GM19372 (cell line): ENCODE measurements around the gene ZMIZ2.

ENCODE experiments used
- ATAC-seq: cut with Tn5 transposase; IDR thresholded peaks from one replicate; pipeline ENCODE4 v1.9.1; 2021; ENCODE audit warnings: mild to moderate bottlenecking, low read depth, moderate library complexity; ENCODE audit not compliant: unreplicated experiment

ZMIZ2 gene

DNA sequence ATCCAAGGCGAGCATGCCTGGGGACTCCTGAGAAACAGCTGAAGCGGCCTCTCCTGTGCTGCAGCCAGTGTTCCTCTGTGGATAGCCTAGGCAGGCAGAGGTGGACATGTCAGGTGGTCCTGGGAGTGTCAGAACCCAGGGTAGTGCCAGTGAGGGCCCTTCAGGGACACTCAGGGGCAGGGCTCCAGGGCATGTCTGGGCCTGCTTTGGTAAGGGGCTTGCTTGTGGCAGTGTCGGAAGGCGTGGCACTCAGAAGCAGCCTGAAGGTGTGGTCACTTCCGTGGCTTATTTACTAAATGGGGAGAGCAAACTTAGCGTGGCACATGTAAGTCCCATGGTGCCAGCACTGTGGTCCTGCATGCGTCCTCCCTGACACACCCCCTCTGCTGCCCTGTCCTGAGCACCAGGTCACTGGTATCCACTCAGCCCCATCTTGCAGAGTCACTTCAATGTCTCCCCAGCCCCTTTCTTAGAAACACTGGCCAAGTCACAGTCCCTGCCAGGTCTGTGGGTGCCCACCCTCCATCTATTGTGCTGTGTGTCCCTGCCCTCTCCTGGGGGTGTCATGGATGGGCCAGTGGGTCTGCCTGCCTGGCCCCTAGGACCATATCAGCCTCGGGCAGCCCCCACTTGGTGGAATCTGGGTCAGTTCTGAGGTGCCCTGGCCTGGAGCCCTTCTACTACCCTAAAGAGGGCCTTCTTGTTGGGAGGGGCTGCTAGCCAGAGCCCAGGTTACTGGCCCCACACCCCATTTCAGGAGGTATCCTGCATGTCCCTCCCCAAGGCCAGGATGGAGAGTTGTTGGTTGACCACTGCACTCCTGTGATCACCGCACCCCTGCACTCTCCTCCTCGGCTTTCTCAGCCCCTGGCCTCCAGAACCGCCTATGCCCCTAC, 6.4 kb downstream of the ZMIZ2 start:
- no peak for ATAC-seq

DNA sequence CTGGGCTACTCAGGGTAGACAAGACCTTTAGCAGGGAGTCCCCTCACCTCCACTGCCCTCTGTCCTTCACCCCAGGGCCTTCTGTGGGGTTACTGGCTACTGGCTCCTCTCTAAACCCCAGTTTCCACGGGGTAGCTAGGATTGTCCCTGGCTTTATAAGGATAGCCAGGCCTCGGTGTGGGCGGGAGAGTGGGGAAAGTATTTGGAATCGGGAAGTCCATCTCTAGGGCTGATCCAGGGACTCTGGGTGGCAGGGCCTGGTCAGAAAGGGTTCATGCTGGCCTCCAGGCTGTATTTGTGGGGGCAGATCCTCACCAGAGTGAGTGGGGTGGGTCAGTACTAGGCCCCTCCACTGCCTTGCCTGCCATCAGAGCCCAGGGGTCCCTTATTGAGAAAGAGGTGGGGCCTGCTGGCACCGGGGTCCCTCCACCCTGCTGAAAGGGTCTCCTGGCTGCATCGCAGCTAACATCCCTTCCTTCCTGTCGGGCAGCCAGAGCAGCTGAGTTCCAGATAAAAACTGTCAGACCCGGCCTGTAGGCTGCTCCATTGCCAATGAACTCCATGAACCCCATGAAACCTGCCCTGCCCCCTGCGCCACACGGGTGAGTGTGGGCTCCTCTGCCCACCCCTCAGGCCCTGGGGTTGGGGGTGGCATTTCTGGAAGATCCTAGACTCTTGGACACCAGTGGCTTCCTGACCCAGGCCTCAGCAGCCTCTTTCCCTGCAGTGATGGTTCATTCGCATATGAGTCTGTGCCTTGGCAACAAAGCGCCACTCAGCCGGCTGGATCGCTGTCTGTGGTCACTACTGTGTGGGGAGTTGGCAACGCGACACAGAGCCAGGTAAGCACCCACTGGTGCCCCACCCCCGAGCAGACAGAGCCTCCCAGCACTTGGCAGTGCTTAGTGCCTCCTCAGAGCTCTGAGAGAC, 7.3 kb downstream of the ZMIZ2 start:
- ATAC-seq: no peak

DNA sequence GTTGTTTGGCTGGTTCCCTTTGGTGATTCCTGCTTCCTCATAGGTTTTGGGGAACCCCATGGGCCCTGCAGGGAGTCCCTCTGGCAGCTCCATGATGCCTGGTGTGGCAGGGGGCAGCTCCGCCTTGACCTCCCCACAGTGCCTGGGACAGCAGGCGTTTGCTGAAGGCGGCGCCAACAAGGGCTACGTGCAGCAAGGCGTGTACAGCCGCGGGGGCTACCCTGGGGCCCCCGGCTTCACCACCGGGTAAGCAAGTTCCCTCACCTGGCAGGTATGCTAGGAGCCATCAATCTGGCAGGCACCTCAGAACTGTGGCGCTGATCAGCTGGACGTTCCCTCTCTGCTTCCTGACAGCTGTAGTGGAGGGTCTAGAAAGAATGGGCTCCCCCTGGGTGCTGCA, 8.3 kb downstream of the ZMIZ2 start:
- no peak for ATAC-seq

DNA sequence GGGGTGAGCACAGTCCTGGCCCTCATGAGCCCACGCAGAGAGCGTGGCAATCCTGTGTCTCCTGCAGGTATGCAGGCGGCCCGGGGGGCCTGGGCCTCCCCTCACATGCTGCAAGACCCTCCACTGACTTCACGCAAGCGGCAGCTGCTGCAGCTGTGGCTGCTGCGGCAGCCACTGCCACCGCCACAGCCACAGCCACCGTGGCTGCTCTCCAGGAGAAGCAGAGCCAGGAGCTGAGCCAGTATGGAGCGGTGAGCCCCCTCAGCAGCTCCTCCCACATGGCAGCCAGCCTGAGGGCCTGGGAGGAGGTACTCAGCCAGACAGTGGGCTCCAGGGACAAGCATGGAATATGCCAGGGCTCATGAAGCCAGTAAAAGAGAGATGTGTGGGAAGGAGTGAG, 8.7 kb downstream of the ZMIZ2 start:
- no peak for ATAC-seq

DNA sequence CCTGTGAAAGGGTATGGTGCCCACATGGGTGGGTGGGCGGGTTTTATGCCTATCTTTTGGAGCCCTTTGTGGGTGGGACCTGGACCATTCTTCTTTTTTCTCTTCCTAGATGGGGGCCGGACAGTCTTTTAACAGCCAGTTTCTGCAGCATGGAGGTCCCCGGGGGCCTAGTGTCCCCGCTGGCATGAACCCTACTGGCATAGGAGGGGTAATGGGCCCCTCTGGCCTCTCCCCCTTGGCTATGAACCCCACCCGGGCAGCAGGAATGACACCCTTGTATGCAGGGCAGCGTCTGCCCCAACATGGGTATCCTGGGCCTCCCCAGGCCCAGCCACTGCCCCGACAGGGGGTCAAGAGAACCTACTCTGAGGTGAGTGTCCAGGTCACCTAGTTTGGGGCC, 9.1 kb downstream of the ZMIZ2 start:
- ATAC-seq: no peak

DNA sequence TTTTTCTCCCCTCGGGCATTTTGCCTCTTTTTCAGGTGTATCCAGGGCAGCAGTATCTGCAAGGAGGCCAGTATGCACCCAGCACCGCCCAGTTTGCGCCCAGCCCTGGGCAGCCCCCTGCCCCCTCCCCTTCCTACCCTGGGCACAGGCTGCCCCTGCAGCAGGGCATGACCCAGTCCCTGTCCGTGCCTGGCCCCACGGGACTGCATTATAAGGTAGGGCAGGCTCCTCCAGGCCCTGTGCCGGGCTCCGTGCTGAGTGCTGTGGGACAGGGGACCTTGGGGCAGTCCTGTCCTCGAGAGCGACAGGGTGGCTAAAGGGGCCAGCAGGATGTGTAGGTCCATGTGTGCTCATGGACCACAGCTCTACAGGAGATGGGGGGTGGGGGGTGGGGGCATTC, 10.6 kb downstream of the ZMIZ2 start:
- ATAC-seq: no peak

DNA sequence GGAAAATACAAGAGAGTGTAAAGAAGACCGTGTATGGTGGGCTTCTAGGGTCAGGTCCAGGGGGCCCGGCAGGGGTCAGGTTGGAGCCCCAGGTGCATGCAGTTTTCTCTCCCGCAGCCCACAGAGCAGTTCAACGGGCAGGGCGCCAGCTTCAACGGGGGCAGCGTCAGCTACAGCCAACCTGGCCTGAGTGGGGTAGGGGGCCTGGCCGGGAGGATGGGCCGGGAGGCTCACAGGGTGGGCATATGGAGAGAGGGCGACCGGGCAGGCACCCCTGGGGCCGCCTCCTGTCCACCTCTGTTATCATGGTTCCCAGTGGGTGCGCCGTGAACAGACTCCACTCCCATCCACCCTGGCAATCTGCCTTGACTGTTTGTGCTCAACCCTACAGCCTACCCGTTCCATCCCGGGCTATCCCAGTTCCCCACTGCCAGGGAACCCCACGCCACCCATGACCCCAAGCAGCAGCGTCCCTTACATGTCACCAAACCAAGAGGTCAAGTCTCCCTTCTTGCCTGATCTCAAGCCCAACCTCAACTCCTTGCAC, 11.5 kb downstream of the ZMIZ2 start:
- no peak for ATAC-seq

DNA sequence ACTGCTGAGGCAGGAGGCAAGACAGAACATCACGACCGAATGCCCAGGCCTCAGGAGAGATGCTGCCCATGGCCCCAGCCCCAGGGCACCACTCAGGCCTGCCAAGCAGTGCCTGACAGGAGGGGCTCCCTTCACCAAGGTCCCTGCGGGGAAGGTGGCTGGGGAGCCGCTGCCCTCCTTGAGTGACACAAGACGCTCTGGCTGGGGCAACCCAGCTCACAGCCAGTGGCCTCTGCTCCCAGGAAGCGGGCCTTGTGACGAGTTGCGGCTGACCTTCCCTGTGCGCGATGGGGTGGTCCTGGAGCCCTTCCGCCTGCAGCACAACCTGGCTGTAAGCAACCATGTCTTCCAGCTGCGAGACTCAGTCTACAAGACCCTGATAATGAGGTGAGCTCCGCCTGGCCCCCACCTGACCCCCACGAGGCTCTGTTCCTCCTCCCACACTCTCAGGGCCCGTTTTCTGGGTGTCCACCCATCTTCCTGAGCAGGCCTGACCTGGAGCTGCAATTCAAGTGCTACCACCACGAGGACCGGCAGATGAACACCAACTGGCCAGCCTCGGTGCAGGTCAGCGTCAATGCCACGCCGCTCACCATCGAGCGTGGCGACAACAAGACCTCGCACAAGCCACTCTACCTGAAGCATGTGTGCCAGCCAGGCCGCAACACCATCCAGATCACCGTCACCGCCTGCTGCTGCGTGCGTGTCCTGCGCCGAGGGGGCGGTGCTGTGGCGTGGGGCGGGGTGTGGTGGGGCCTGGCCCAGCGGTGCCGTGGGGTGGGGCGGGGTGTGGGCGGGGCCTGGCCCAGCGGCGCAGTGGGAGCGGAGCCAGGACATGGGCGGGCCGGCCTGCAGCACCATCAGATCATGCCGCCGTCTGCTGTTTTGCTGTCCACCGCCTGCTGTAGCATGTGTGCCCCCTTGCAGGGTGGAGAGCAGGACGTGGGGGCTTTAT, 12.8 kb downstream of the ZMIZ2 start:
- ATAC-seq: no peak

DNA sequence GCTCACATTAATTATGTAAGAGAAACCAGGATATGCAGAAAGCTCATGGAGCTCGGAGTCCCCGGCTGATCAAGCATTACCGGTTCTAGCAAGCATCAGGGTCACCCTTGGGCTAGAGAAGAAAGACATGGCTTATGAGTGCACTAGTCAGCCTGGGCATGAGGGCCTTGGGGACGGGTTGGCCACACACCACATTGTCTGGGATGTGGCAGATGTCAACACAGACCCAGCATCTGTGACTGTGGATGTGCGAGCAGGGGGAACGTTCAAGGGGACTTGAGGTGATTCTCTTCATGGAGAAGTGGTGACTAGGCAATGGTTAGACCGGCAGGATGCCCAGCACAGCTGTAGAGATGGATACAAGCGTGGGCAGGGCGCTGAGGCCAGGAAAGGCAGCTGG, 13.7 kb downstream of the ZMIZ2 start:
- no peak for ATAC-seq

DNA sequence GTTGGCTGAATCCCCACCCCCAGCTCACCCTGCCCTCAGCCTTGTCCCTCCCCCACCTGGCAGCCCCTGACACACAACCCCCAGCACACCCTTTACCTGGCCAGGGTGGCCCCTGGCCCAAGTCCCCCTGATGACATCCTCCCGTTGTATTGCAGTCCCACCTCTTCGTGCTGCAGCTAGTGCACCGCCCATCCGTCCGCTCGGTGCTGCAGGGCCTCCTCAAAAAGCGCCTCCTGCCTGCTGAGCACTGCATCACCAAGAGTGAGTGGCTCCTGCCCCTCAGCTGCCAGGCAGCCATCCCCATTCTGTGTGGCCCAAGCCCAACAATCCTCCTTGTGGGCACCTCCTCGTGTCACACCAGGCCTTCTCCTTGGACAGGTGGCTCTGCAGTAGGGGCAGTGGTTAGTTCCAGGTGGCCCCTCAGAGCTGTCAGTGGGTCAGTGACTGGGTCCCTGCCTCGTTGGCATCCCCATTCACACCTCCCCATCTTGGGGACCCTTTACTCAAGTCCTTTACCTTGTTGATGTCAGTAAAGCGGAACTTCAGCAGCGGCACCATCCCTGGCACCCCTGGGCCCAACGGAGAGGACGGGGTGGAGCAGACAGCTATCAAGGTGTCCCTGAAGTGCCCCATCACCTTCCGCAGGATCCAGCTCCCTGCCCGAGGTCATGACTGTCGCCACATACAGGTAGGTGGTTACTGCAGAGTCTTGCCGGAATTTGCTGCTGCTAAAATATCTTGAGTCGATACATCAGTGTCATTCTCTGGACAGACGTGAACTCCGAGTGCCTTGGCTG, 14.3 kb downstream of the ZMIZ2 start:
- ATAC-seq: no peak

DNA sequence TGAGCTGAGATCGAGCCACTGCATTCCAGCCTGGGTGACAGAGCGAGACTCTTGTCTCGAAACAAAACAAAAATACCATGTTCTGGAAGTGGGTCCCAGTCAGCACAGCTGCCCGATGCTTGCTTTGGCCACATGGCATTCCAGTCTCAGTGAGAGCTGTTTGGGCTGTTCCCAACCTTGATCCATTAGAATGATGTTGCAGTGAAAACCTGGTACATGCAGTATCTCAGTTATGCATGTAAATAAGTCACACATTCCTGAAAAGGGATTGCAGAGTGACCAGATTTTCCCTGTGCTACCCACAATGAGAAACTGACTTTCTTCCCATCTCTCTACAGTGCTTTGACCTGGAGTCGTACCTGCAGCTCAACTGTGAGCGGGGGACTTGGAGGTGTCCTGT, 15.4 kb downstream of the ZMIZ2 start:
- ATAC-seq: no peak

DNA sequence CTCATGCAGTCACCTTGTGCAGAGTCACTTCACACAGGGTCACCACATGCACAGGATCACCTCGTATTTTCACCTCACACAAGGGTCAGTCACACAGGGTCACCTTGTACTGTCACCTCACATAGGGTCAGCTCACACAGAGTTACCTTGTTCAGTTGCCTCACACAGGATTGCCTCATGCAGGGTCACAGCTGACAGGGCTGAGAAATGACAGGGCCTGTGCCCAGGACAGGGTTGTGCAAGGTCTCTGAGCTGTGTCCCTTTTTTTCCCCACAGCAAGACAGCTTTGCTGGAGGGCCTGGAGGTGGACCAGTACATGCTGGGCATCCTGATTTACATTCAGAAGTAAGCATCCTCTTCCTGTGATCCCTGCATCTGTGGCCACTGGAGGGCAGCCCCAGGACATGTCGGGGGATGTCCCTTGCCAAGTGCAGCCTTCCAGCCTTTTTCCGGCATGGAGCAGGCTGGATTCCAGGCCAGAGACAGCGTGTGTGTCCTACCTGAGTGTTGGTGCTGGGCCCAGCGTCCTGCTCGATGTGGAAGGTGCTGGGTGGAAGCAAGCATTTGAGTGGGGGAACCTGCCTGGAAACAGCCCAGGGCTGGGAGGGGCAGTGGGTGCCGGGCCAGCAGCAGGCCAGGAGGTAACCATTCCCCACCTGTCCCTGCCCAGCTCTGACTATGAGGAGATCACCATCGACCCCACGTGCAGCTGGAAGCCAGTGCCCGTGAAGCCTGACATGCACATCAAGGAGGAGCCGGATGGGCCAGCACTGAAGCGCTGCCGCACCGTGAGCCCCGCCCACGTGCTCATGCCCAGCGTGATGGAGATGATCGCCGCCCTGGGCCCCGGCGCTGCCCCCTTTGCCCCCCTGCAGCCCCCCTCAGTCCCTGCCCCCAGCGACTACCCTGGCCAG, 16.3 kb downstream of the ZMIZ2 start:
- no peak for ATAC-seq

DNA sequence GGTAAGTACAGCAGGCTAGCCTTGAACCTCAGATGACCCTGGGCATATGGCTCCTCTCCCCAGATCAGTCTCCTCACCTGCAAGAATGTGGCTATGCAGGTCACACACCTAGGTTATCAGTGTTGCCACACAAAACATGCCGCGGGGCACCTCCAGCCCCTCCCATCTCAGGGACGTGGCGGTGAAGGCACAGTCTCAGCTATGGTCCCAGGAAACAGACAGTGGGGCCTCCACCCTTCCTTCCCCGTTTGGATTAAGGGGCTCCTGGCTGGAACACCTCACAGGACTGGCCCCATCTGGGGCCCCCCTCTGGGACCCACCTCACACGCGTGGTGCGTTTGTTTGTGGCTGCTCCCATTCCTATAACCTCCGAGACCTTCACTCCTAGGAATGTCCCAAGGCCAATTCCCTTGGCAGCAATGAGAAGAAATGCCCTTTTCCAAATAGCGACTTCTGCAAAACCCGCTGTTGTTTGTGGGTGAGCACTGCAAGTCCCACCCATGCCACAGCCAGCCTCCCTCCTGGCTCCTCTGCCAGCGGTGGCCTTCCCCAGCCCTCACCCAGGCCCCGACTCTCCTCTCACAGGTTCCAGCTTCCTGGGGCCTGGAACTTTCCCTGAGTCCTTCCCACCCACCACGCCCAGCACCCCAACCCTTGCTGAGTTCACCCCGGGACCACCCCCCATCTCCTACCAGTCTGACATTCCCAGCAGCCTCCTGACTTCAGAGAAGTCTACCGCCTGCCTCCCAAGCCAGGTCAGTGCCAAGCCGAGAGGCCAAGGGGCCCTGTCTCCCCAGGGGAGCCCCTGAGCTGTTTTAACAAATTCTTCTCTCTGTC, 17.1 kb downstream of the ZMIZ2 start:
- no peak for ATAC-seq

DNA sequence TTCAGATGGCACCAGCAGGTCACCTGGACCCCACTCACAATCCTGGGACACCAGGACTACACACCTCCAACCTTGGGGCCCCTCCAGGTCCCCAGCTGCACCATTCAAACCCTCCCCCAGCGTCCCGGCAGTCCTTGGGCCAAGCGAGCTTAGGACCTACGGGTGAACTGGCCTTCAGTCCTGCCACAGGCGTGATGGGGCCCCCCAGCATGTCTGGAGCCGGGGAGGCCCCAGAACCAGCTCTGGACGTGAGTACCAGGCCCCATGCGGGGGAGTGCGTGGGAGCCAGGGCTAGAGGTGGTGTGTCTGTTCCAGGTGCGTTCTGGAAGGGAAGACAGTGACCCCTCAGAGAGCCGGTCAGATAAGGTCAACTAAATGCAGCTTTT, 17.8 kb downstream of the ZMIZ2 start:
- no peak for ATAC-seq

DNA sequence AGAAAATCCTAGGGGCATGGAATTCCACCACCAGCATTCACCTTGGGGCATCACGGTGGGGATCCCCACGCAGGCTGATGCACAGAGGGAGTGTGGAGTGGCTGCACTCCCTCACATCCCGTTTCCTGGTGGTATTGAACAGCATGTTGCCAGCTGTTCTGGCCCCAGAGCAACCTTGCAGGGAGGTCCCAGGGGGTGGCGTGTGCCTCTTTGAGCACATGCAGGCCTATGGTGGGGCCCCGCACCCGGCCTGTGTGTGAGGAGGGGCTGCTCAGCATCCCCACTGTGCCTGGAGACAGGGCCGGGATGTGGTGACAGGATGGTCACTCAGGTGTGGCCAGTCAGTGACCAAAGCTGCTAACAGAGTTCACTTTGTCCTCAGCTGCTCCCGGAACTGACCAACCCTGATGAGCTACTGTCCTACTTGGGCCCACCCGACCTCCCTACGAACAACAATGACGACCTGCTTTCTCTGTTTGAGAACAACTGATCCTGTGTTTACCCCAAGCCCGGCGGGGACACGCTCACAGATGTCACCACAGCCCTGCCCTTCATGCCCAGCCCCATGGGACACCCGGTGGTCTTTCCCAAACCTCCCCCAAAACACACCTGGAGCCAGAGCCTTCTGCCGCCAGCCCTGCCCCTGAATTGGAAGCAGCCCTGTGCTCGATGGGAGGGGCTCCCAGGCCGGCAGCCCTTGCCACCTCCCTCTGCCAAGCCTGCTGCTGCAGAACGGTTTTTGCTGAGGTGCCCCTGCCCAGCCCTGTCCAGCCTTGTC, 18.7 kb downstream of the ZMIZ2 start:
- no peak for ATAC-seq

DNA sequence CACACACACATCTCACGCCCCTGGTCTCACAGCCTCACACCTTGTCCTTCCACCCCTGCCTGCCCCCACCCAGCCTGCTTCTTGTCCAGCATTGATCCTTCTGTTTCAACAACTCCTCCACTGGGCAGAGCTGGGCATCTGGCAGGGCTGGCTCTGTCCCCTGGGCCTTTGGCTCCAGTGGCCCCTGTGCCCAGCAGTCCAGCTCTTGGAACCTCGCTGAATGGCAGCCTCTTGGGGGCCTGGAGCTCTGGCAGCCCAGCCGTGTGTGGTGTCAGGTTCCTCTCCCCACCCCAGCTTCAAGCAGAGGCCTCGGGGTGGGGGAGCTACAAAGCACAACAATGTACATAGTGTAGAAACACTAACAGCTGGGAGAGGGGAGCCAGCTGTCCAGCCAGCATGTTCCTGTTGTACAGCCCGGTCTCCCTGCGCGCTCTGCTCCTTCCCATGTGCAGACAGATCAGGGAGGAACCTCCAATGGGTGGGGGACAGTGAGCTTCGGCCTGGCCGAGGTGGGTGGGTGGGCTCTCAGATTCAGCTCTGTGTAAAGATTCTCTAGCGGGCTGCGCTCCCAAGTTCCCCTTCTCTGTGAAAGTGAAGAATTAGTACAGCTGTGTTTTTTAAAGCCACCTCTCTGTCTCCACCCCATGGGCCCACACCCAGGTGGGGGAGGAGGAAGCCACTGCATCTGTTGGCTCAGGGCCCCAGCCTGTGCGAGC, 19.4 kb downstream of the ZMIZ2 start:
- ATAC-seq: no peak
